ENCODE data around the gene RAD51B. TPM values are rescaled to one million over a fixed set of nuclear protein-coding genes. Genes with fewer than 3 reads are reported as not detected.

Gene RAD51B
- total RNA-seq, 1 experiment from 2014 or later, result 8.5 TPM

DNA sequence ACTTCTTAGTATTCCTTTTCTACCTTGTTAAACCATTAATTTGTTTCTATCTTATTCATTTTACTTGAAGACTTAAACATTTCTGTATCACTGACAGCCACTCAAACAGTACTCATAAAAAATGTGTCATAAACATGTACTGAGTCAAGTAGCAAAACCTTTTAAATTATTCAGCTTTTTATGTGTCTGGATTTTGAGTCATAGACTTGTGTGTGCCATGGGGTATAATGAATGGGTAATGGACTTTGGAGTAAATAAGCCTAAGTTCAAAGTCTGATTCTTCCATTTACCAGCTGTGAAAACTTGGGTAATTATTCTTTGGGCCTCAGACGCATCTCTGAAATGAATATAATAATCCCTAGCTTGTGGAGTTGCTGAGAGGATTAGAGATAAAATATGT lies 199.0 kb downstream of the RAD51B start:
- CTCF ChIA-PET, result no interaction called here
- ATAC-seq, result no peak
- POLR2A ChIA-PET, result no interaction called here

DNA sequence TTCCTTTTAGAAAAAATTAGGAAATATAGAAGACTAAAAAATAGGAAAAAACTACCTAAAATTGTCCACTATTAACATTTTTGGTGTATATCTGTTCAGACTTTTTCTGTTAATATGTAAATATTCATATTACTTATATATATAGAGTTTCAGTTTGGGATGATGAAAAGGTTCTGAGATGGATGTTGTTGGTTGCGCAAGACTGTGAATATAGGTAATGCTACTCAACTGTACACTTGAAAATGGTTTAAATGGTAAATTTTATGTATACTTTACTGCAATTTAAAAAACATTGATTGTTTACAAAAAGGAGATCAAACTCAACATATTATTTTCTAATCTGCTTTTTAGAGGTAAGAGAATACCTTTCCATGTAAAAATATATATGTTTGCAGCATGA lies 200.9 kb downstream of the RAD51B start:
- ChIA-PET POLR2A (no interaction called here), CTCF (no interaction called here)
- Histone ChIP-seq H3K4me3 (ENCODE audit: low read depth in 2 of 2, low read length in 2 of 2) (no peak overlapping the region), H3K27me3 (ENCODE audit: control insufficient read depth, insufficient read depth, low read length) (no peaks in the 10 kb centered on the region), H3K4me1 (ENCODE audit: control insufficient read depth, insufficient read depth, low read length) (0 out of 2 replicates have a peak, but pooled peaks cover 3% of the 10 kb centered on the region), H3K27ac (ENCODE audit: low read length) (no peak overlapping the region), H3K36me3 (ENCODE audit: control insufficient read depth, insufficient read depth, low read length) (no peaks in the 10 kb centered on the region), H3K9me3 (ENCODE audit: control insufficient read depth, insufficient read depth, low read depth, low read length) (no peaks in the 10 kb centered on the region)
- intact Hi-C loops (cut with micrococcal nuclease; ENCODE audit: unreplicated experiment) (no loop called here), in situ Hi-C loops (cut with HindIII; ENCODE audit: low pct_unique_long_range_greater_than_20kb, low sequenced_read_pairs) (no loop called here)
- ATAC-seq, result no peak
- no peak for TF ChIP-seq POLR2AphosphoS5 (IDR thresholded peaks at IDR 0.05; ENCODE audit: low read depth, low read length)
- TF ChIP-seq SIN3A (IDR thresholded peaks at IDR 0.05; ENCODE audit: borderline replicate concordance, insufficient read depth, low read depth, low read length), result no peak
- no peak for DNase-seq (ENCODE audit: low read depth, low spot score)
- BruUV-seq (replicated peaks), result no TSS peak

More for the DNA sequence above, 199.0 kb downstream of the RAD51B start:
- DNase-seq (ENCODE audit: low read depth, low spot score), result no peak
- H3K4me3 ChIP-seq (ENCODE audit: low read depth in 2 of 2, low read length in 2 of 2), result no peak overlapping the region
- no peaks in the 10 kb centered on the region for H3K36me3 ChIP-seq (ENCODE audit: control insufficient read depth, insufficient read depth, low read length)
- H3K27me3 ChIP-seq (ENCODE audit: control insufficient read depth, insufficient read depth, low read length), result no peaks in the 10 kb centered on the region
- H3K4me1 ChIP-seq (ENCODE audit: control insufficient read depth, insufficient read depth, low read length), result 0 out of 2 replicates have a peak, but pooled peaks cover 3% of the 10 kb centered on the region
- no peak overlapping the region; the same call in 1 of the 2 replicates for H3K27ac ChIP-seq (ENCODE audit: low read length)
- no peak for TF ChIP-seq POLR2AphosphoS5 (IDR thresholded peaks at IDR 0.05; ENCODE audit: low read depth, low read length)
- no peak for TF ChIP-seq SIN3A (IDR thresholded peaks at IDR 0.05; ENCODE audit: borderline replicate concordance, insufficient read depth, low read depth, low read length)
- TF ChIP-seq, protein P1, sequence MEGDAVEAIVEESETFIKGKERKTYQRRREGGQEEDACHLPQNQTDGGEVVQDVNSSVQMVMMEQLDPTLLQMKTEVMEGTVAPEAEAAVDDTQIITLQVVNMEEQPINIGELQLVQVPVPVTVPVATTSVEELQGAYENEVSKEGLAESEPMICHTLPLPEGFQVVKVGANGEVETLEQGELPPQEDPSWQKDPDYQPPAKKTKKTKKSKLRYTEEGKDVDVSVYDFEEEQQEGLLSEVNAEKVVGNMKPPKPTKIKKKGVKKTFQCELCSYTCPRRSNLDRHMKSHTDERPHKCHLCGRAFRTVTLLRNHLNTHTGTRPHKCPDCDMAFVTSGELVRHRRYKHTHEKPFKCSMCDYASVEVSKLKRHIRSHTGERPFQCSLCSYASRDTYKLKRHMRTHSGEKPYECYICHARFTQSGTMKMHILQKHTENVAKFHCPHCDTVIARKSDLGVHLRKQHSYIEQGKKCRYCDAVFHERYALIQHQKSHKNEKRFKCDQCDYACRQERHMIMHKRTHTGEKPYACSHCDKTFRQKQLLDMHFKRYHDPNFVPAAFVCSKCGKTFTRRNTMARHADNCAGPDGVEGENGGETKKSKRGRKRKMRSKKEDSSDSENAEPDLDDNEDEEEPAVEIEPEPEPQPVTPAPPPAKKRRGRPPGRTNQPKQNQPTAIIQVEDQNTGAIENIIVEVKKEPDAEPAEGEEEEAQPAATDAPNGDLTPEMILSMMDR (IDR thresholded peaks at IDR 0.05), result no peak
- TF ChIP-seq, protein P2, sequence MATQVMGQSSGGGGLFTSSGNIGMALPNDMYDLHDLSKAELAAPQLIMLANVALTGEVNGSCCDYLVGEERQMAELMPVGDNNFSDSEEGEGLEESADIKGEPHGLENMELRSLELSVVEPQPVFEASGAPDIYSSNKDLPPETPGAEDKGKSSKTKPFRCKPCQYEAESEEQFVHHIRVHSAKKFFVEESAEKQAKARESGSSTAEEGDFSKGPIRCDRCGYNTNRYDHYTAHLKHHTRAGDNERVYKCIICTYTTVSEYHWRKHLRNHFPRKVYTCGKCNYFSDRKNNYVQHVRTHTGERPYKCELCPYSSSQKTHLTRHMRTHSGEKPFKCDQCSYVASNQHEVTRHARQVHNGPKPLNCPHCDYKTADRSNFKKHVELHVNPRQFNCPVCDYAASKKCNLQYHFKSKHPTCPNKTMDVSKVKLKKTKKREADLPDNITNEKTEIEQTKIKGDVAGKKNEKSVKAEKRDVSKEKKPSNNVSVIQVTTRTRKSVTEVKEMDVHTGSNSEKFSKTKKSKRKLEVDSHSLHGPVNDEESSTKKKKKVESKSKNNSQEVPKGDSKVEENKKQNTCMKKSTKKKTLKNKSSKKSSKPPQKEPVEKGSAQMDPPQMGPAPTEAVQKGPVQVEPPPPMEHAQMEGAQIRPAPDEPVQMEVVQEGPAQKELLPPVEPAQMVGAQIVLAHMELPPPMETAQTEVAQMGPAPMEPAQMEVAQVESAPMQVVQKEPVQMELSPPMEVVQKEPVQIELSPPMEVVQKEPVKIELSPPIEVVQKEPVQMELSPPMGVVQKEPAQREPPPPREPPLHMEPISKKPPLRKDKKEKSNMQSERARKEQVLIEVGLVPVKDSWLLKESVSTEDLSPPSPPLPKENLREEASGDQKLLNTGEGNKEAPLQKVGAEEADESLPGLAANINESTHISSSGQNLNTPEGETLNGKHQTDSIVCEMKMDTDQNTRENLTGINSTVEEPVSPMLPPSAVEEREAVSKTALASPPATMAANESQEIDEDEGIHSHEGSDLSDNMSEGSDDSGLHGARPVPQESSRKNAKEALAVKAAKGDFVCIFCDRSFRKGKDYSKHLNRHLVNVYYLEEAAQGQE (IDR thresholded peaks at IDR 0.05; ENCODE audit: insufficient read depth in 1 of 2, low read depth in 2 of 2, low read length in 1 of 2), result no peak
- TF ChIP-seq TCF7L2 (IDR thresholded peaks at IDR 0.05; ENCODE audit: low read depth, low read length), result no peak
- intact Hi-C loops (cut with micrococcal nuclease; ENCODE audit: unreplicated experiment), result no loop called here
- in situ Hi-C loops (cut with HindIII; ENCODE audit: low pct_unique_long_range_greater_than_20kb, low sequenced_read_pairs), result no loop called here
- no TSS peak for BruUV-seq (replicated peaks)
- H3K9me3 ChIP-seq (ENCODE audit: control insufficient read depth, insufficient read depth, low read depth, low read length), result no peaks in the 10 kb centered on the region

DNA sequence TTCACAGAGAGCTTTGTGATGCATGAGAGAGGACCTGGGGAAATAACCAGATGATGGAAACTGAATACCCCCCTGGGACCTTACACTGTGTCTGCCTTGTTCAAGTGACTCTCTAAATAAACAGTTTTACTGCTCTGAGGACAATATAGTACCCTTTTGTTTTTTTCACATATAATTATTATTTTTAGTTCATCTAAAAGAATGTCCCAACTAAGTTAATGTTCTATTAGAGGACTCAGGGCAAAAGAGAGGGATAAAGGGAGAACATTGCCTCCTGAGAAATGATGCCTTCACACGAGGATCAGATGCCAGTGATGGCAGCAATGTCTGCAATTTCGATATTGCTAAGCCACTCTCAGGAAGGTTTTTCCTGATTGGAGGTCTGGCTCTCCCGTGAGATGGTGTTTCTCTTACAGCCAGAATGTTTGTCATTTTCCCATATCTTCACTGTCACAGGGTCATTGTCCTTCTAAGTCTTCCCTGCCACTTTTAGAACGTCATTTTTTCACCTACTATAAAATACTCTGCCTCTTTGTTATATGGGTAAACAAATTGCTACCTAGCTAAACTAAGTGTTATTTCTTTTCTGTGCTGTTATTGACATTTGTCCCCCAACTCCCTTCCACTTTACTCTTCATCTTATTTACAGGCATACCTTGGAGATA lies 201.6 kb downstream of the RAD51B start:
- ChIA-PET POLR2A (no interaction called here), CTCF (no interaction called here)
- Histone ChIP-seq H3K4me1 (ENCODE audit: control insufficient read depth, insufficient read depth, low read length) (0 out of 2 replicates have a peak, but pooled peaks cover 3% of the 10 kb centered on the region), H3K9me3 (ENCODE audit: control insufficient read depth, insufficient read depth, low read depth, low read length) (no peaks in the 10 kb centered on the region), H3K36me3 (ENCODE audit: control insufficient read depth, insufficient read depth, low read length) (no peaks in the 10 kb centered on the region), H3K4me3 (ENCODE audit: low read depth in 2 of 2, low read length in 2 of 2) (no peak overlapping the region), H3K27ac (ENCODE audit: low read length) (no peak overlapping the region), H3K27me3 (ENCODE audit: control insufficient read depth, insufficient read depth, low read length) (no peaks in the 10 kb centered on the region)
- ATAC-seq (no peak), DNase-seq (ENCODE audit: low read depth, low spot score) (no peak)
- TF ChIP-seq, protein P1 (IDR thresholded peaks at IDR 0.05), result no peak
- TF ChIP-seq, protein P2 (IDR thresholded peaks at IDR 0.05; ENCODE audit: insufficient read depth in 1 of 2, low read depth in 2 of 2, low read length in 1 of 2), result no peak
- TF ChIP-seq POLR2AphosphoS5 (IDR thresholded peaks at IDR 0.05; ENCODE audit: low read depth, low read length) (no peak), SIN3A (IDR thresholded peaks at IDR 0.05; ENCODE audit: borderline replicate concordance, insufficient read depth, low read depth, low read length) (no peak), TCF7L2 (IDR thresholded peaks at IDR 0.05; ENCODE audit: low read depth, low read length) (no peak)
- in situ Hi-C loops (cut with HindIII; ENCODE audit: low pct_unique_long_range_greater_than_20kb, low sequenced_read_pairs), result no loop called here
- BruUV-seq (replicated peaks), result no TSS peak
- intact Hi-C loops (cut with micrococcal nuclease; ENCODE audit: unreplicated experiment), result no loop called here
